K562 (cell line): Measurements from ENCODE around the gene CSDE1. TPM values are rescaled to one million over a fixed set of nuclear protein-coding genes. Genes with fewer than 3 reads are reported as not detected.

Experiments
- ARID1B ChIP-seq: fragments of 450-650 bp; IDR thresholded peaks from 2 replicates; pipeline ENCODE4 v1.6.1; 2016; ENCODE audit warnings: antibody characterized with exemption, mild to moderate bottlenecking, inconsistent platforms
- ELF2 ChIP-seq: fragments of 250-450 bp; sonication (Bioruptor Pico); IDR thresholded peaks from 2 replicates; pipeline ENCODE4 v1.5.0; 2021; ENCODE audit warnings: mild to moderate bottlenecking
- GATAD2B ChIP-seq: fragments of 450-650 bp; IDR thresholded peaks from 2 replicates; pipeline ENCODE4 v1.6.1; 2017; ENCODE audit warnings: mild to moderate bottlenecking, borderline replicate concordance
- HCFC1 ChIP-seq: IDR thresholded peaks from 2 replicates; pipeline ENCODE4 v1.6.1; 2012; ENCODE audit warnings: low read depth, low read length, improper control_type of control experiment
- MAFG ChIP-seq: fragments of 450-650 bp; conservative IDR thresholded peaks from 2 replicates; pipeline ENCODE4 v1.6.1; 2016; ENCODE audit warnings: missing genetic modification characterization, missing compliant biosample characterization
- MAX ChIP-seq: sonication (generic); formaldehyde crosslinking; IDR thresholded peaks from 2 replicates; pipeline ENCODE4 v1.9.0; 2022; ENCODE audit warnings: mild to moderate bottlenecking, missing genetic modification reagents
- NFE2 ChIP-seq: IDR thresholded peaks from 2 replicates; pipeline ENCODE4 v1.6.1; 2014; ENCODE audit warnings: antibody characterized with exemption, low read depth
- NFXL1 ChIP-seq: fragments of 450-650 bp; formaldehyde crosslinking; IDR thresholded peaks from 2 replicates; pipeline ENCODE4 v1.4.0; 2021; ENCODE audit warnings: mild to moderate bottlenecking
- POLR2AphosphoS5 ChIP-seq: IDR thresholded peaks from 2 replicates; pipeline ENCODE4 v1.6.1; 2011; ENCODE audit warnings: mild to moderate bottlenecking, low read depth, low read length, moderate library complexity; ENCODE audit not compliant: control insufficient read depth, insufficient read depth
- POU5F1 ChIP-seq: fragments of 150-350 bp; IDR thresholded peaks from 2 replicates; pipeline ENCODE4 v1.6.1; 2014; ENCODE audit warnings: borderline replicate concordance, low read length, low read depth, mild to moderate bottlenecking; ENCODE audit not compliant: partially characterized antibody
- PTTG1 ChIP-seq: fragments of 450-650 bp; IDR thresholded peaks from 2 replicates; pipeline ENCODE4 v1.6.1; 2016; ENCODE audit warnings: low read depth, mild to moderate bottlenecking, missing genetic modification characterization, missing compliant biosample characterization
- PYGO2 ChIP-seq: fragments of 450-650 bp; IDR thresholded peaks from 2 replicates; pipeline ENCODE4 v1.6.1; 2016; ENCODE audit warnings: mild to moderate bottlenecking, missing genetic modification characterization, moderate library complexity, missing compliant biosample characterization
- SOX6 ChIP-seq: fragments of 450-650 bp; IDR thresholded peaks from 2 replicates; pipeline ENCODE4 v1.6.1; 2014; ENCODE audit warnings: mild to moderate bottlenecking
- SRF ChIP-seq, 2 experiments: fragments of 250-450, 450-650 bp in 1 of 2; sonication (Bioruptor Pico) in 1 of 2; sonication (generic) in 1 of 2; formaldehyde crosslinking; IDR thresholded peaks; 2 replicates each; pipeline versions ENCODE4 v1.5.0 to v1.5.1; 2020 to 2022; ENCODE audit warnings: mild to moderate bottlenecking in 1 of 2, missing genetic modification reagents in 1 of 2
- STAG1 ChIP-seq: sonication (generic); formaldehyde crosslinking; IDR thresholded peaks from 2 replicates; pipeline ENCODE4 v1.5.0; 2020; ENCODE audit warnings: missing genetic modification reagents, borderline replicate concordance
- TAF1 ChIP-seq: IDR thresholded peaks from 2 replicates; pipeline ENCODE4 v1.6.1; 2011; ENCODE audit warnings: mild to moderate bottlenecking, low read length, moderate library complexity; ENCODE audit not compliant: insufficient read depth, control insufficient read depth, severe bottlenecking; ENCODE audit errors: extremely low read depth
- ZBTB1 ChIP-seq: sonication (generic); formaldehyde crosslinking; IDR thresholded peaks from 2 replicates; pipeline ENCODE4 v1.8.1; 2023; ENCODE audit warnings: missing genetic modification reagents, low read depth, mild to moderate bottlenecking, borderline replicate concordance
- ZFPM2 ChIP-seq: fragments of 250-450 bp; sonication (Bioruptor Pico); IDR thresholded peaks from 2 replicates; pipeline ENCODE4 v1.5.1; 2022; ENCODE audit warnings: mild to moderate bottlenecking
- ZNF197 ChIP-seq: fragments of 200-800 bp; sonication (Bioruptor generic); IDR thresholded peaks from 2 replicates; pipeline ENCODE4 v1.6.1; 2016; ENCODE audit warnings: low read depth, missing genetic modification characterization, missing compliant biosample characterization
- ZNF354B ChIP-seq: fragments of 250-450 bp; sonication (Bioruptor Pico); IDR thresholded peaks from 2 replicates; pipeline ENCODE4 v1.4.0; 2020
- ZNF398 ChIP-seq: fragments of 250-450 bp; sonication (Bioruptor Pico); IDR thresholded peaks from 2 replicates; pipeline ENCODE4 v1.8.0; 2021; ENCODE audit warnings: moderate library complexity, mild to moderate bottlenecking, inconsistent platforms
- ZNF583 ChIP-seq: fragments of 250-450 bp; sonication (Bioruptor Pico); IDR thresholded peaks from 2 replicates; pipeline ENCODE4 v1.4.0; 2020
- polyA plus RNA-seq, 8 experiments: library from polyadenylated mRNA; depleted of rRNA in 4 of 8; stranded (reverse) in 5 of 8; unstranded in 3 of 8; fragments of >200 nt; fragmentation: Nextera tagmentation in 2 of 8; fragmentation: Illumina TruSeq in 1 of 8; extraction: Ambion mirVana in 2 of 8; extraction: Trizol in 1 of 8; gene quantifications; 2 replicates each; pipeline versions ENCODE4 v1.2.1 to v1.2.3, GENCODE V29; 2011 to 2014; ENCODE audit warnings: inconsistent platforms in 1 of 8, missing spikeins in 1 of 8
- total RNA-seq, 7 experiments: library from RNA; depleted of rRNA in 6 of 7; stranded (reverse); fragments of >200 nt in 6 of 7; fragmentation: Illumina TruSeq in 2 of 7; extraction: Trizol in 2 of 7; gene quantifications; 2 replicates each; pipeline versions ENCODE4 v1.2.1 to v1.2.3, GENCODE V29; 2011 to 2021; ENCODE audit warnings: low replicate concordance in 1 of 7
- TF ChIP-seq, protein P1 (sequence below): sonication (generic); formaldehyde crosslinking; IDR thresholded peaks from 2 replicates; pipeline ENCODE4 v1.8.0; 2022; ENCODE audit warnings: missing genetic modification reagents, mild to moderate bottlenecking, borderline replicate concordance
- TF ChIP-seq, protein P2 (sequence below): fragments of 450-650 bp; IDR thresholded peaks from 2 replicates; pipeline ENCODE4 v1.7.0; 2016; ENCODE audit warnings: borderline replicate concordance

Gene CSDE1
- total and polyA plus RNA-seq, 9 of the 15 experiments (the other 6 are each of a cell fraction or from before 2014, with no cell fraction given): 174 to 538 (median 403) TPM

DNA sequence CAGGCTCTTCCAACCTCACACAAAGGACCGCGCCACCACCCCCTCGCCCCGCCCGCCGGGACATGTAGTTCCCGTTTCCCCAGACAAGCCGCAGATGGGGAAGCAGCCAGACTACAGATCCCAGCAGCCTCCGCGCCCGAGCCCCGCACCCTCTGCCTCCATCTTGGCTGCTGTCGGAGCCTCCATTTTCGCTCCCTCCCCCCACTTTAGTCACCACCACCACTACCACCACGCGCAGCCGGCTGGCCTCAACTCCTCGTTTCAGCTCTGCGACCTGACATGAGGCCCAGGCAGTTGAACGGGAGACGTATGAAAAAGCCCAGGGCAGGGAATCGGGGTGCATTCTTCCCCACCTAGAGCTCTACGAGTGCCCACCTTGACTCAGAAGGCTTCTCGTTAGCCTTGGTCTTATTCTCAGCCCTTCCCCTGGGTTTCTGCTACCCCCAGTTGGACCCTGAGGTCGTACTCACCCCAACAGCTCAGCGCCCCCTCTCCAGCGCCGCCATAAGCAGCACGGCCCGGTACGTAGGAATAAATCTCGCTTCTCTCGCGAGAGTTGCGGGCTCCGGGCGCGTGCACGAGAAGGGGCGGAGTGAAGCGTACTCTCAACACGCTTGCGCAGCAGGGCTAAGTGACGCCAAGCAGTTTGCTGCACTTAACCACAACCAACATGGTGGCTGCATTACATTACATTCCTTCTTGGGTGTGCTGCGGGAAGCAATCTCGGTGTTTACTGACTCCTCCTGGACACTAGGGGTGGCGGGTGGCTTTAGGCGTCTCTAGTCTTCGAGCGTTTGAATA is at the start of gene CSDE1 (continued):
- no peak for TF ChIP-seq ZNF398 (CRISPR knock-in tag)
- 0 out of 2 replicates have a peak, but pooled peaks have one; percentile 16 for TF ChIP-seq ELF2 (CRISPR knock-in tag)
- peak; percentile 21 to 71; a peak in 2 of 4 replicates for TF ChIP-seq SRF (CRISPR knock-in tag; IDR thresholded peaks at IDR 0.05)
- peak; percentile 74 for TF ChIP-seq MAX (CRISPR knock-in tag)
- 0 out of 2 replicates have a peak, but pooled peaks have one; percentile 12 for TF ChIP-seq SOX6
- TF ChIP-seq TAF1: peak; percentile 98
- TF ChIP-seq HCFC1: peak; percentile 97
- TF ChIP-seq ZFPM2: peak; percentile 72; the same call in 1 of the 2 replicates
- TF ChIP-seq, protein P1, sequence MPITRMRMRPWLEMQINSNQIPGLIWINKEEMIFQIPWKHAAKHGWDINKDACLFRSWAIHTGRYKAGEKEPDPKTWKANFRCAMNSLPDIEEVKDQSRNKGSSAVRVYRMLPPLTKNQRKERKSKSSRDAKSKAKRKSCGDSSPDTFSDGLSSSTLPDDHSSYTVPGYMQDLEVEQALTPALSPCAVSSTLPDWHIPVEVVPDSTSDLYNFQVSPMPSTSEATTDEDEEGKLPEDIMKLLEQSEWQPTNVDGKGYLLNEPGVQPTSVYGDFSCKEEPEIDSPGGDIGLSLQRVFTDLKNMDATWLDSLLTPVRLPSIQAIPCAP (CRISPR knock-in tag): no peak
- TF ChIP-seq MAFG: no peak
- TF ChIP-seq ZBTB1 (CRISPR knock-in tag): 0 out of 2 replicates have a peak, but pooled peaks have one; percentile 15
- TF ChIP-seq GATAD2B: no peak
- no peak for TF ChIP-seq PTTG1 (tag)
- peak; percentile 97 for TF ChIP-seq POLR2AphosphoS5
- peak; percentile 9; the same call in 1 of the 2 replicates for TF ChIP-seq NFE2
- no peak for TF ChIP-seq STAG1 (CRISPR knock-in tag)
- peak; percentile 83 for TF ChIP-seq ZNF583 (CRISPR knock-in tag)
- TF ChIP-seq NFXL1 (CRISPR knock-in tag): peak; percentile 87
- peak; percentile 65 for TF ChIP-seq POU5F1
- TF ChIP-seq, protein P2, sequence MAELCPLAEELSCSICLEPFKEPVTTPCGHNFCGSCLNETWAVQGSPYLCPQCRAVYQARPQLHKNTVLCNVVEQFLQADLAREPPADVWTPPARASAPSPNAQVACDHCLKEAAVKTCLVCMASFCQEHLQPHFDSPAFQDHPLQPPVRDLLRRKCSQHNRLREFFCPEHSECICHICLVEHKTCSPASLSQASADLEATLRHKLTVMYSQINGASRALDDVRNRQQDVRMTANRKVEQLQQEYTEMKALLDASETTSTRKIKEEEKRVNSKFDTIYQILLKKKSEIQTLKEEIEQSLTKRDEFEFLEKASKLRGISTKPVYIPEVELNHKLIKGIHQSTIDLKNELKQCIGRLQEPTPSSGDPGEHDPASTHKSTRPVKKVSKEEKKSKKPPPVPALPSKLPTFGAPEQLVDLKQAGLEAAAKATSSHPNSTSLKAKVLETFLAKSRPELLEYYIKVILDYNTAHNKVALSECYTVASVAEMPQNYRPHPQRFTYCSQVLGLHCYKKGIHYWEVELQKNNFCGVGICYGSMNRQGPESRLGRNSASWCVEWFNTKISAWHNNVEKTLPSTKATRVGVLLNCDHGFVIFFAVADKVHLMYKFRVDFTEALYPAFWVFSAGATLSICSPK: no peak
- peak; percentile 61; the same call in 1 of the 2 replicates for TF ChIP-seq ARID1B
- TF ChIP-seq ZNF354B: no peak
- TF ChIP-seq ZNF197: peak; percentile 95
- no peak for TF ChIP-seq PYGO2
